ENCODE measurements around the gene OOSP4A. TPM values are rescaled to one million over a fixed set of nuclear protein-coding genes. Genes with fewer than 3 reads are reported as not detected.

The OOSP4A gene
- total and polyA plus RNA-seq, 10 of the 15 experiments (the other 5 are each of a cell fraction or from before 2014, with no cell fraction given), result not detected

- Histone ChIP-seq H3K4me3 (no peak overlapping the region), H3K9ac (ENCODE audit: control insufficient read depth, insufficient read depth, low read length) (no peak overlapping the region), H4K20me1 (ENCODE audit: control insufficient read depth, insufficient read depth) (no peaks in the 10 kb centered on the region), H2AFZ (ENCODE audit: control insufficient read depth, low read depth, low read length) (no peak overlapping the region), H3K79me2 (ENCODE audit: control insufficient read depth, insufficient read depth, low read length) (no peaks in the 10 kb centered on the region), H3K27ac (ENCODE audit: control insufficient read depth, insufficient read depth) (no peak overlapping the region), H3K4me2 (ENCODE audit: control insufficient read depth, insufficient read depth) (no peak overlapping the region), H3K36me3 (ENCODE audit: control insufficient read depth in 2 of 2, insufficient read depth in 2 of 2, low read length in 1 of 2) (no peaks in the 10 kb centered on the region), H3K9me3 (replicated peaks; ENCODE audit: control insufficient read depth, insufficient read depth, low read length) (no peaks in the 10 kb centered on the region), H3K4me1 (ENCODE audit: control insufficient read depth, insufficient read depth, low read length) (no peaks in the 10 kb centered on the region), H3K27me3 (replicated peaks in 1 of 2; ENCODE audit: control insufficient read depth in 2 of 2, insufficient read depth in 2 of 2, low read length in 1 of 2) (no peaks in the 10 kb centered on the region)
- ATAC-seq (no peak), FAIRE-seq (no peak), DNase-seq (ENCODE audit: low read depth, low spot score) (no peak)
- intact Hi-C loops (cut with micrococcal nuclease; ENCODE audit: unreplicated experiment), result no loop called here
- ChIA-PET RAD21 (ENCODE audit: unreplicated experiment) (no interaction called here), CTCF (interaction anchor here (1.6 kb wide), 1 partner anchor 306 kb away, joined by 6 read pairs; no protein-coding TSS in a partner anchor), POLR2A (interaction anchor here (0.6 kb wide), 2 partner anchors 144 to 161 kb away, joined by 3 to 5 read pairs; no protein-coding TSS in a partner anchor), SMC1A (ENCODE audit: uncharacterized antibody, unreplicated experiment) (interaction anchor here (0.6 kb wide), 2 partner anchors 54 to 81 kb away, joined by 3 read pairs; no protein-coding TSS in a partner anchor)
- in situ Hi-C loops (cut with MboI), result no loop called here
- WGBS (ENCODE audit: insufficient coverage, insufficient replicate concordance, low lambda C conversion rate, missing lambda C conversion rate), result 0% methylated on average over 2 of the region's 2 CpGs
- TF ChIP-seq SREBF1 (IDR thresholded peaks at IDR 0.05; ENCODE audit: low read length), result no peak
- TF ChIP-seq GABPA (IDR thresholded peaks at IDR 0.05; ENCODE audit: low read depth), result no peak
- no peak for TF ChIP-seq HDGF (IDR thresholded peaks at IDR 0.05)
- no peak for TF ChIP-seq POLR2AphosphoS5 (IDR thresholded peaks at IDR 0.05; ENCODE audit: low read length)
- no peak for TF ChIP-seq SIX5 (IDR thresholded peaks at IDR 0.05; ENCODE audit: low read depth, low read length, severe bottlenecking)
- no peak for TF ChIP-seq CBX3 (IDR thresholded peaks at IDR 0.05; ENCODE audit: borderline replicate concordance, low read depth)
- TF ChIP-seq CEBPB (IDR thresholded peaks at IDR 0.05; ENCODE audit: borderline replicate concordance in 1 of 2, low read depth in 2 of 2, low read length in 2 of 2), result no peak
- no TSS peak for BruUV-seq (replicated peaks)
Measured at GRCh38 chr11:59944720-59945119, 19.1 kb upstream of the OOSP4A start.

GRCh38 chr11:59953463-59954218 is 10.2 kb upstream of the OOSP4A start:
- ATAC-seq (no peak), DNase-seq (ENCODE audit: low read depth, low spot score) (no peak), FAIRE-seq (no peak)
- intact Hi-C loops (cut with micrococcal nuclease; ENCODE audit: unreplicated experiment), result no loop called here
- RAD21 ChIA-PET (ENCODE audit: unreplicated experiment), result no interaction called here
- 32% methylated on average over 4 of the region's 4 CpGs for WGBS (ENCODE audit: insufficient coverage, insufficient replicate concordance, low lambda C conversion rate, missing lambda C conversion rate)
- Histone ChIP-seq H2AFZ (ENCODE audit: control insufficient read depth, low read depth, low read length) (no peak overlapping the region), H3K4me3 (no peak overlapping the region), H3K4me1 (ENCODE audit: control insufficient read depth, insufficient read depth, low read length) (no peaks in the 10 kb centered on the region), H3K4me2 (ENCODE audit: control insufficient read depth, insufficient read depth) (no peak overlapping the region), H3K27me3 (replicated peaks in 1 of 2; ENCODE audit: control insufficient read depth in 2 of 2, insufficient read depth in 2 of 2, low read length in 1 of 2) (no peaks in the 10 kb centered on the region), H4K20me1 (ENCODE audit: control insufficient read depth, insufficient read depth) (no peaks in the 10 kb centered on the region), H3K9me3 (replicated peaks; ENCODE audit: control insufficient read depth, insufficient read depth, low read length) (no peaks in the 10 kb centered on the region), H3K79me2 (ENCODE audit: control insufficient read depth, insufficient read depth, low read length) (no peaks in the 10 kb centered on the region), H3K27ac (ENCODE audit: control insufficient read depth, insufficient read depth) (no peak overlapping the region), H3K36me3 (ENCODE audit: control insufficient read depth in 2 of 2, insufficient read depth in 2 of 2, low read length in 1 of 2) (no peaks in the 10 kb centered on the region), H3K9ac (ENCODE audit: control insufficient read depth, insufficient read depth, low read length) (no peak overlapping the region)
- SMC1A ChIA-PET (ENCODE audit: uncharacterized antibody, unreplicated experiment), result no interaction called here
- in situ Hi-C loops (cut with MboI), result no loop called here
- CTCF ChIA-PET, result no interaction called here
- BruUV-seq (replicated peaks), result no TSS peak
- POLR2A ChIA-PET, result no interaction called here
- TF ChIP-seq CREM (IDR thresholded peaks at IDR 0.05; ENCODE audit: low read depth) (no peak), E2F4 (IDR thresholded peaks at IDR 0.05; ENCODE audit: low read depth, low read length) (no peak), NFYA (IDR thresholded peaks at IDR 0.05; ENCODE audit: borderline replicate concordance, low read depth, low read length) (no peak), REST (IDR thresholded peaks at IDR 0.05; ENCODE audit: low read depth, low read length) (no peak)

Measured in GM12878 (cell line).